Common myeloid progenitor, CD34-positive (primary cell): ENCODE measurements around the gene CABLES1.
A peak's percentile ranks its signal among the peaks of the same experiment; 100 is the strongest.

Experiments
- CTCF ChIA-PET: fragments of 350-600 bp; sonication (Branson Sonifier 250); formaldehyde crosslinking; loops from one replicate; lab custom pipeline; 2021; ENCODE audit warnings: antibody characterized with exemption; lab: Charles Lee
- POLR2A ChIA-PET: fragments of 350-600 bp; sonication (Branson Sonifier 250); formaldehyde crosslinking; loops from one replicate; lab custom pipeline; 2021; ENCODE audit warnings: antibody characterized with exemption; lab: Charles Lee
- DNase-seq, 3 donors: peaks; one replicate each; pipeline versions ENCODE4 v3.0.0 to v3.0.0-alpha.2; 2013
- H3K27ac ChIP-seq, 2 experiments: 1 replicate in 1 of 2; 2 replicates in 1 of 2; pipeline ENCODE4 v1.7.0; 2013; ENCODE audit warnings: inconsistent platforms in 2 of 2, low read length in 2 of 2, mild to moderate bottlenecking in 2 of 2, low read depth in 1 of 2, moderate library complexity in 1 of 2; ENCODE audit not compliant: severe bottlenecking in 2 of 2, insufficient read depth in 1 of 2, poor library complexity in 1 of 2
- H3K27me3 ChIP-seq, 5 experiments: replicated peaks in 2 of 5; 1 replicate in 3 of 5; 2 replicates in 2 of 5; pipeline versions ENCODE4 v1.6.1 to v1.7.0; 2013; ENCODE audit warnings: low read length in 4 of 5, mild to moderate bottlenecking in 2 of 5, moderate library complexity in 2 of 5, inconsistent platforms in 1 of 5; ENCODE audit not compliant: insufficient read depth in 5 of 5, control insufficient read depth in 4 of 5
- H3K36me3 ChIP-seq, 4 experiments: 1 replicate in 2 of 4; 2 replicates in 2 of 4; pipeline versions ENCODE4 v1.6.1 to v1.7.0; 2013; ENCODE audit warnings: low read length in 3 of 4, control low read depth in 1 of 4, mild to moderate bottlenecking in 1 of 4; ENCODE audit not compliant: control insufficient read depth in 4 of 4, insufficient read depth in 4 of 4
- H3K4me1 ChIP-seq, 4 experiments: 1 replicate in 3 of 4; 2 replicates in 1 of 4; pipeline versions ENCODE4 v1.6.1 to v1.7.1; 2013; ENCODE audit warnings: low read length in 3 of 4, mild to moderate bottlenecking in 3 of 4, control low read depth in 1 of 4, inconsistent platforms in 1 of 4, moderate library complexity in 1 of 4; ENCODE audit not compliant: control insufficient read depth in 4 of 4, insufficient read depth in 4 of 4; ENCODE audit errors: control extremely low read depth in 1 of 4
- H3K4me3 ChIP-seq, 7 experiments: 1 replicate in 4 of 7; 2 replicates in 3 of 7; pipeline versions ENCODE4 v1.5.1 to v1.7.0; 2013; ENCODE audit warnings: mild to moderate bottlenecking in 7 of 7, low read length in 6 of 7, moderate library complexity in 6 of 7, inconsistent platforms in 2 of 7, low read depth in 2 of 7, control low read depth in 1 of 7; ENCODE audit not compliant: insufficient read depth in 4 of 7, control insufficient read depth in 1 of 7; ENCODE audit errors: extremely low read depth in 1 of 7
- H3K9me3 ChIP-seq, 5 experiments: 1 replicate in 4 of 5; 2 replicates in 1 of 5; pipeline versions ENCODE4 v1.6.1 to v1.7.1; 2013; ENCODE audit warnings: low read length in 4 of 5, mild to moderate bottlenecking in 2 of 5, inconsistent platforms in 1 of 5, low read depth in 1 of 5, moderate library complexity in 1 of 5; ENCODE audit not compliant: control insufficient read depth in 4 of 5, insufficient read depth in 2 of 5; ENCODE audit errors: control extremely low read depth in 1 of 5
- WGBS: methylation state at CpG from one replicate; pipeline ENCODE4 v1.1.5; 2013; ENCODE audit not compliant: insufficient coverage; 5-methylcytosine and 5-hydroxymethylcytosine counted together

Gene CABLES1

GRCh38 chr18:23122334-23123229 lies 12.7 kb upstream of the CABLES1 start:
- ChIA-PET CTCF (interaction anchor here (3.8 kb wide), 1 partner anchor 12 kb away, joined by 11 read pairs; no protein-coding TSS in a partner anchor), POLR2A (no interaction called here)
- Histone ChIP-seq H3K27ac (no peak overlapping the region), H3K9me3 (no peaks in the 10 kb centered on the region), H3K27me3 (no peaks in the 10 kb centered on the region), H3K36me3 (no peaks in the 10 kb centered on the region), H3K4me1 (no peaks in the 10 kb centered on the region), H3K4me3 (no peak overlapping the region)
- 96% methylated on average over 11 of the region's 15 CpGs for WGBS
- no peak for DNase-seq

- 92% methylated on average over 9 of the region's 11 CpGs for WGBS
Observed at GRCh38 chr18:23126376-23127056, 8.8 kb upstream of the CABLES1 start.

GRCh38 chr18:23127090-23127489 lies 8.2 kb upstream of the CABLES1 start:
- CTCF ChIA-PET = interaction anchor here (1.0 to 2.5 kb wide), 3 partner anchors 50 to 285 kb away, joined by 3 to 12 read pairs (median 4); no protein-coding TSS in a partner anchor
- H3K9me3 ChIP-seq = no peaks in the 10 kb centered on the region
- H3K36me3 ChIP-seq = no peaks in the 10 kb centered on the region
- no peak overlapping the region for H3K4me3 ChIP-seq
- peaks cover 0 to 3% (median 0%) of the 10 kb centered on the region in 4 experiments for H3K4me1 ChIP-seq
- no peak for DNase-seq
- POLR2A ChIA-PET = no interaction called here
- H3K27me3 ChIP-seq = no peaks in the 10 kb centered on the region
- H3K27ac ChIP-seq = no peak overlapping the region
- WGBS = 90% methylated on average over 5 of the region's 6 CpGs

More at GRCh38 chr18:23126376-23127056, 8.8 kb upstream of the CABLES1 start:
- POLR2A ChIA-PET = no interaction called here
- Histone ChIP-seq H3K9me3 (no peaks in the 10 kb centered on the region), H3K4me3 (no peak overlapping the region), H3K27ac (no peak overlapping the region), H3K4me1 (peaks cover 0 to 3% (median 0%) of the 10 kb centered on the region in 4 experiments), H3K36me3 (no peaks in the 10 kb centered on the region), H3K27me3 (no peaks in the 10 kb centered on the region)
- CTCF ChIA-PET = interaction anchor here (0.8 to 2.5 kb wide), 5 partner anchors 40 to 285 kb away, joined by 3 to 12 read pairs (median 3); no protein-coding TSS in a partner anchor
- no peak for DNase-seq

GRCh38 chr18:23129355-23130002 lies 5.8 kb upstream of the CABLES1 start:
- Histone ChIP-seq H3K9me3 (no peaks in the 10 kb centered on the region), H3K4me1 (peaks cover under 1 to 11% (median 9%) of the 10 kb centered on the region in 4 experiments), H3K4me3 (no peak overlapping the region), H3K27ac (no peak overlapping the region), H3K36me3 (no peaks in the 10 kb centered on the region), H3K27me3 (no peaks in the 10 kb centered on the region)
- ChIA-PET POLR2A (no interaction called here), CTCF (interaction anchor here (1.2 to 6.4 kb wide), 11 partner anchors 9 to 286 kb away, joined by 3 to 29 read pairs (median 5); no protein-coding TSS in a partner anchor)
- DNase-seq = no peak
- WGBS = 87% methylated on average over 5 of the region's 8 CpGs

DNA sequence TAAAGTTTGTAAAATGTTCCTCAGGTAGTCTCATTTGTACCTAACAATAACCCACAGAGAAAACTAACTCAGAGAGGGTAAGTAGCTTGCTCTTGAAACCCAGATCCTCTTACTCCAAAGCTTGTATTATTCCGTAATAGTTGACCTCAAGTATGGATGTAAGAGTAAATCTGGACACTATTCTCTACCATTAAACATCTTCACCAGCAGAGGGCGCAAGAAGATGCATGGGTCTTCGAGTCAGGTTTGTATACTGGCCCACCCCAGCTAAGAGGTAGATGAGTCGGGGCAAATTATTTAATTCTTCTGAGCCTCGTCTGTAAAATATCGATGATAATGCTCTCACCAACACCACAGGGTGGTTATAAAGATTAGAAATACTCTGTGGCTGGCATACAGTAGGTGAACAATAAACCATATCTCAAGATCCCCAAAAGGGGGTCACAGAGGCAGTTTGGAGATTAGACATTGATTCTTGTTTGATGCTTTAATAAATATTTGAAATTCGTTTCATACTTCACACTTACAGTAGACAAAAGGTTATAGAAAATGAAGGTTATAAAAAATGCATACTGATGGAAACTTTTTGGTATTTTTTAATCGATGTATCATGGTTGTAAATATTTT lies 3.5 kb upstream of the CABLES1 start:
- POLR2A ChIA-PET = no interaction called here

More for the DNA sequence above, 3.5 kb upstream of the CABLES1 start:
- CTCF ChIA-PET = interaction anchor here (0.5 to 6.4 kb wide), 29 partner anchors 8 to 285 kb away, joined by 3 to 29 read pairs (median 4); no protein-coding TSS in a partner anchor
- no CpG with 5 or more reads among the region's 8 CpGs for WGBS
- Histone ChIP-seq H3K4me3 (no peak overlapping the region), H3K4me1 (peaks cover 11 to 21% (median 16%) of the 10 kb centered on the region in 4 experiments), H3K27me3 (no peaks in the 10 kb centered on the region), H3K9me3 (no peaks in the 10 kb centered on the region), H3K27ac (no peak overlapping the region), H3K36me3 (no peaks in the 10 kb centered on the region)
- DNase-seq = peak; percentile 79 to 87 (median 82)
